Measurements from ENCODE around the gene ATP12A. TPM values are rescaled to one million over a fixed set of nuclear protein-coding genes. Genes with fewer than 3 reads are reported as not detected.

Gene ATP12A
- total RNA-seq, 1 donor from 2014 or later = not detected

GRCh38 chr13:24663089-24663395 lies 17.2 kb upstream of the ATP12A start:
- no peak for DNase-seq (ENCODE audit: low read depth in 2 of 2)

DNA sequence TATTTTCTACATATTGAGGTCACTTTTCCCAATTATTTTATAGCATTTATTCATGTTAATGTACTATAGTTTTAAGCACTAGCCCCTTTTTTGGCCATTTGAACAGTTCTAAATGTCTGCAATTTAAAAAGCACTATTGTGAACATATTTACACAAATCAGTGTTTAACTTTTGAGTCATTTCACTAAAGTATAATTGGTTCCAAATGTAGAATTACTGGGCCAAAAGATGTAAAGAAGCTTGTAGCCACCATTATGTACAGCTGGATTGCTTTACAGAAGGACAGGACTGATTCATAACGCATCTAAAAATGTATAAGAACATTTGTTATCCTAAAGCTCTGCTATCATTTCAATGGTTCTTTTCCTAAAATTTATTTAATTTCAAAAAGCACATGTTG lies 16.6 kb upstream of the ATP12A start:
- no peak for DNase-seq (ENCODE audit: low read depth in 2 of 2)

DNA sequence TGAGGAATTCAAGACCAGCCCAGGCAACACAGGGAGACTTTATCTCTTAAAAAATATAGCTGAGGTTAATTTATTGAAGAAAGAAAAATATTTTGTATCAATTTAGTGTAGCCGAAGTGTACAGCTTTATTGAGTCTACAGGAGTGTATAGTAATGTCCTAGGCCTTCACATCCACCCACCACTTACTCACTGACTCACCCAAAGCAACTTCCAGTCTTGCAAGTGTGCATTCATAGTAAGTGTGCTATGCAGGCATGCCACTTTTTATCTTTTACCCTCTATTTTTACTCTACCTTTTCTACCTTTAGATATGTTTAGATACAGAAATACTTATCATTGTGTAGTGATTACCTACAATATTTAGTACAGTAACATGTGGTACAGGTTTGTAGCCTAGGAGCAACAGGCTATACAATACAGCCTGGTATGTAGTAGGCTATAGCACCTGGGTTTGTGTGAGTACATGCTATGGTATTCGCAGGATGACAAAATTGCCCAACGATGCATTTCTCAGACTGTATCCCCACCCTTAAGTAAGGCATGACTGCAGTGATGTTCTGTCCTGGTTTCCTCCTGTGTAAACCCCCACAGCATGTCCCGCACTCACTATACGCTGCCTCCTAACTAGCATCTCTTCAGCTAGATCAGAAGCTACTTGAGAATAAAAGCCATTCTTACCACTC lies 15.3 kb upstream of the ATP12A start:
- no peak for DNase-seq (ENCODE audit: low read depth in 2 of 2)

DNA sequence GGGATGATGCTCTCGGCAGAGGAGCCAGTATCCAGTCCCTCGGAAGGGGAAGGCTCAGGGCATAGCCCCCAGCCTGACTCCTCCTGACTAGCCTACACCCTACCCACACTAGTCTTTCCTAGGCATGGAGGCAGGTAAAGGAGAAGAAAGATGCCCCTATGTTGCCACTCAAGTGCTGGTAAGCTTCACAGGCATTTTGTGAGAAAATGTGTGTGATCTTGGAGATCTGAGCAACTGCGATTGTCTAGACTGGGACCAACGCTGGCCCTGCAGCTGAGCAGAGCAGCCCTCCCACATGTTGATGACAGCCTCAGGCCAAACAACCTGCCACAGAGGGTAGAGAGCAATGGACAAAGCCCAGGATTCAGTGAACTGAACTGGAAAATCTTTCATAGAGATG lies 11.7 kb upstream of the ATP12A start:
- no peak for DNase-seq (ENCODE audit: low read depth in 2 of 2)

GRCh38 chr13:24668955-24669582 lies 11.1 kb upstream of the ATP12A start:
- no peak for DNase-seq (ENCODE audit: low read depth in 2 of 2)

DNA sequence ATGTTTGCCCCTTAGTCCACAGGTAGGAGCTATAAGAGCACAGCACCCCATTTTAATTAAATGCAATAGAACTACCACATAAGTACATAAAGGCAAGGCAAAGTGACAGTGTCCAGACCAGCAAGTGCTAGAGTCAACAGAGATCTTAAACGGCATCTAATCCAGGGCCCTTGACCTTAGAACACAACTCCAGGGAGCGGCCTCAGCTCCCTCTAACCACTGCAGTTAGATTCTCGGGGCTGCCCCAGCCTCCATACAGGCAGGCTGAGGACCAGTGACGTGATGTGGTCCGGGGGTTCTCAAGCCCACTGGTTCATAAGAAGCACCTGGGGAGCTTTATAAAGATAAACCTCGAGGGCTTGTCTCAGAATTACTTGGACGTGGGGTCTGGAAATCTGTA lies 10.0 kb upstream of the ATP12A start:
- no peak for DNase-seq (ENCODE audit: low read depth in 2 of 2)

DNA sequence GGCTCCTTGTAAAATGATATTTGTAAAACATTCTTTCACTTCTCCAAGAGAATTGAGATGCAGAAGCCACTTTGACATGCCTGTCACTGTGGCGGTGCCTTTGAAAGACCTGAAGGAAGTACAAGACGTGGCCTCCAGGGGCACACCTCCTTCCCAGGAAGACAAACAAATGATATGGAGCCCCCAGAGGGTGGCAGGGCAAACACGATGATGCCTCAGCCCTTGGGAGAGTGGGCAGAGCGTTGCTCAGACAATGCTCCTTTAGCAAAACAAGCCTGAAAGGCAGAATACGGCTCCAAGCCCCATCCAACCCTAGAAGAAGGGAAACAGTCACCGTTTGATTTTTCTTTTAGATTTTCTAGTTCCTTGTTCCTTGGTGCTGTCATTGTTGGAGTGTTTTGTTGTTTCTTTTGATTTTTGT lies 9.2 kb upstream of the ATP12A start:
- no peak for DNase-seq (ENCODE audit: low read depth in 2 of 2)

GRCh38 chr13:24671386-24672113 lies 8.7 kb upstream of the ATP12A start:
- peak; percentile 53 to 62 for DNase-seq (ENCODE audit: low read depth in 2 of 2)

DNA sequence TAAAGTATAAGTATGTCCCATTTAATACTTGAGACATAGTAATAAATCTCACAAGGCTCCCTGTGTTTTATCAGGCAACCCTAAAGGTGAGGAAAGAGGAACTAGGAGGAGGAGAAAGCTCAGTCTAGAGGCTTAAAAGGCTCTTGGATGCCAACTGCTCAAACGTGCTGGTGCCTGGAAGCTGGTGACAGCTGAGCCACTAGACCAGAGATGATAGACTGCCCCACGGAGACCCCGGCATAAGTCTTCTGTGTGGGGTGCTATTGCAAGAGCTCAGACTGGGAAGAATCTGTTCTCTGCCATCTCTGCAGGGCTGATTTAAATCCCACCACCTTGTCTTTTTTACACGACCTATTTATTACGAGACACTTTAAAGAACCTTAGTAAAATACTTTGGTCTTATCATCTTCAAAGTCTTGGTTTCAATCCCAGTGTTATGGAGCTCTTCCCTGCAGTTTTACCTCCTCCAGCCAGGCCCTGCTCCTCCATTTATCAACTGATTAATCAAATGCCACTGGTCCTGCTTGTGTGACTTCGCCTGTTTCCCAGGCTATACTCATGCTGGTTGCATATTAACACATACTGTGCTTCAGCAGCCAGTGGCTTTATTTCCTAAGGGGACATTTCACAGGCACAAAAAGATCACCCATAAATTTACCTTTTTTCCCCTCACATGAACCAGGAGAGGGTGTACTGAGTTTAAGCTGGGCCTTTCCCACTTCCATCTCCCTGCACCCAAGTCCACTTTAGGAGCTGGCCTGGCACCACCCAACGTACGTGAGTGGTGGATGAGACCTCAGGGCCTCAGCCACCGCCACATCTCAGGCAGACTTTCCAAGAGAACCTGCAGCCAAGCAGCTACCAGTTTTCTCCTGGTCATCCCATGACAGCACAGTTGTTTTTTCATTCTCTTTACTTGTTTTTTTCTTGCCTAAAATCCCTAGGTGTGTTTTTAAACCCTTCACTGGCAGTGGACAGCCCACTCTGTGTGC lies 7.8 kb upstream of the ATP12A start:
- no peak for DNase-seq (ENCODE audit: low read depth in 2 of 2)

- DNase-seq (ENCODE audit: low read depth in 2 of 2) = peak in 1 of 2 donors; percentile 53
These were observed 4.2 kb upstream of the ATP12A start for GRCh38 chr13:24675806-24676570.

- no peak for DNase-seq (ENCODE audit: low read depth in 2 of 2)
These were observed 2.1 kb upstream of the ATP12A start for GRCh38 chr13:24678151-24678550.

GRCh38 chr13:24679686-24680085 lies 522 bp upstream of the ATP12A start:
- DNase-seq (ENCODE audit: low read depth in 2 of 2) = no peak

GRCh38 chr13:24680921-24681604 lies 855 bp downstream of the ATP12A start:
- no peak for DNase-seq (ENCODE audit: low read depth in 2 of 2)

GRCh38 chr13:24681930-24682329 lies 1.7 kb downstream of the ATP12A start:
- no peak for DNase-seq (ENCODE audit: low read depth in 2 of 2)

GRCh38 chr13:24682353-24682752 lies 2.1 kb downstream of the ATP12A start:
- no peak for DNase-seq (ENCODE audit: low read depth in 2 of 2)

DNA sequence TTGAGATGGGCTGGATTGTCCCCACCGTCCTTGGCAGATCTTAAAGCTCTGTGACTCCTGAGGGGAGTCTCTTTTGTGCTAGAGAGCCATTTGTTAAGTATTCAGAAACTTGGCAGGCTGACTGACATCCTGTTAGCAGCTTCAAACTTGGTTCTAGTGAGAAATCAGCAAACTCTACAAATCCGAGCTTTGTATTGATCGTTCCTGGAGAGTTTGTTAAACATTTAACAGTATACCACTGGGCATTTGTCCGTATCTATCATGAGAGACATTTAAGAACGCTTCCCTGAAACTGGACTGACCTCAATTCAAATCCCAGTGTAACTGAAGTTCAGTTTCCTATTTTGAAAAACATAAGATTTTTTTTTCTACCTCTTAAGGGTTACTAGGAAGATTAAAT lies 3.1 kb downstream of the ATP12A start:
- DNase-seq (ENCODE audit: low read depth in 2 of 2) = no peak

DNA sequence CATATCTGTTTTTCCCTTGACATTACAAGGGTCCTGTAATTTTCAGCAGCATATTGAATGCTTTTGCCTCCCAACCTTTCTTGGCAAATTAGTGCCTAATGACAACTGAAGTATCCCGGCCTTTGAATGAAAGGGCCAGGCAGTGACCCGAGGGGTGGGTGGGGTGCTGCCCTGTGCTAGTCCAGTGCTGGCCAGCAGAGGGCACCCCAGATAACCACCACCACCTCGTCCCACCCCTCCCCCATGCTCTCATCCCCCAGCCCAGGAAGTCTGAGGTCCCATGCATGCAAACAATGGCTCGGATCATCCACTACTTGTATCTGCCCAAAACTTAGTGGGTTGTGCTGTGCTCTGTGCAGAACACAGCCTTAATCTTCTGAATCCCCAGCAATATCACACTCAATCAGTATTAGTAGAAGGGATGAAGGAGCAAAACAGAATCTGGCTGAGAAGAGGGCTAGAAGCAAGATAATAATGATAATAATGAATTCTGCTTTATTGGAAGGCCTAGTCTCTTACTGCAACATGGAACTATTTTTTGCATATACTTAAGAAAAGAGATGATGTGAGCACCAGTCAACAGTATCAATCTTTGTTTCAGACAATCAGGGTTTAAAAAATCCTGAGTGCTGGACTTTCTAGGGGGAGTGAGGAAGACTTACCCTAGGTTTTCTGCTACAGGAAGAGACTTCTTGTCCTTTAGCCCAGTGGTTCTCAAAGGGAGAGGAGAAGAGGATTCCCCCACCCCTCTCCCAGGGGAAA lies 3.8 kb downstream of the ATP12A start:
- DNase-seq (ENCODE audit: low read depth in 2 of 2) = peak; percentile 40 to 49

DNA sequence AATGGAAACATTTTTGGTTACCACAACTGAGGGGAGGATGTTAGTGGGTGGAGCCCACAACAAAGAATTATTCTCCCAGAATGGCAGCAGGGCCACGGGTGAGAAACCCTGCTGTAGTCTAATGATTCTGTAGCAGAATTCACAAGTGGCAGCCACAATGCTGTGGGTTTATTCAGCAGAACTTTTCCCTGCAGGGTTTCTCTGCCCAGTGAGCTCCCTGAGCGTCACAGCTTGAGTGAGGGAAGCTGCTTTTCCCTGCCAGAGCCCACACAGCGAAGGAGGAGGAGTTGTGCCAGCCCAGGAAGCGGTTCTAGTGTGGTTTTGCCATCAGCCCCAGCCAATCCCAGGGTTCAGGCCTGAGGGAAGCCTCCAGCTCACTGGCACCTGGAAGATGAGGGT lies 4.4 kb downstream of the ATP12A start:
- no peak for DNase-seq (ENCODE audit: low read depth in 2 of 2)

- DNase-seq (ENCODE audit: low read depth in 2 of 2) = no peak
These were observed 5.1 kb downstream of the ATP12A start for GRCh38 chr13:24685314-24685713.

- no peak for DNase-seq (ENCODE audit: low read depth in 2 of 2)
These were observed 7.4 kb downstream of the ATP12A start for GRCh38 chr13:24687611-24688010.
